Measurements from ENCODE around the gene SLC12A2.

SLC12A2 gene

GRCh38 chr5:128192368-128192767 lies 108.8 kb downstream of the SLC12A2 start:
- no peak for TF ChIP-seq FOXM1 (IDR thresholded peaks at IDR 0.05; ENCODE audit: borderline replicate concordance, low read depth)
- TF ChIP-seq NFIC (IDR thresholded peaks at IDR 0.05): no peak
- TF ChIP-seq USF1 (IDR thresholded peaks at IDR 0.05): no peak
- TF ChIP-seq REST (IDR thresholded peaks at IDR 0.05; ENCODE audit: low read depth): no peak
- no peak for TF ChIP-seq CEBPB (IDR thresholded peaks at IDR 0.05)

GRCh38 chr5:128193665-128194390 lies 110.3 kb downstream of the SLC12A2 start:
- no peak for TF ChIP-seq EGR1 (IDR thresholded peaks at IDR 0.05)
- no peak for TF ChIP-seq NFIC (IDR thresholded peaks at IDR 0.05)
- no peak for TF ChIP-seq REST (IDR thresholded peaks at IDR 0.05; ENCODE audit: low read depth)
- no peak for TF ChIP-seq USF1 (IDR thresholded peaks at IDR 0.05)
- no peak for TF ChIP-seq EP300 (IDR thresholded peaks at IDR 0.05; ENCODE audit: borderline replicate concordance)
- TF ChIP-seq FOXM1 (IDR thresholded peaks at IDR 0.05; ENCODE audit: borderline replicate concordance, low read depth): no peak
- no peak for TF ChIP-seq TEAD4 (IDR thresholded peaks at IDR 0.05)
- no peak for TF ChIP-seq YY1 (IDR thresholded peaks at IDR 0.05; ENCODE audit: low read depth)
- no peak for TF ChIP-seq TAF1 (IDR thresholded peaks at IDR 0.05; ENCODE audit: low read depth)
- no peak for TF ChIP-seq TCF12 (IDR thresholded peaks at IDR 0.05; ENCODE audit: low read depth)
- no peak for TF ChIP-seq CEBPB (IDR thresholded peaks at IDR 0.05)
- TF ChIP-seq RAD21 (IDR thresholded peaks at IDR 0.05; ENCODE audit: low read depth): no peak
- no peak for TF ChIP-seq MAX (IDR thresholded peaks at IDR 0.05)
- no peak for TF ChIP-seq CREB1 (IDR thresholded peaks at IDR 0.05; ENCODE audit: low read depth)
- TF ChIP-seq ZBTB7A (IDR thresholded peaks at IDR 0.05; ENCODE audit: low read depth): no peak

- TF ChIP-seq TEAD4 (IDR thresholded peaks at IDR 0.05): no peak
- TF ChIP-seq YY1 (IDR thresholded peaks at IDR 0.05; ENCODE audit: low read depth): no peak
- TF ChIP-seq CREB1 (IDR thresholded peaks at IDR 0.05; ENCODE audit: low read depth): no peak
- no peak for TF ChIP-seq USF1 (IDR thresholded peaks at IDR 0.05)
- TF ChIP-seq EGR1 (IDR thresholded peaks at IDR 0.05): no peak
Observed at GRCh38 chr5:128195316-128195715, 111.8 kb downstream of the SLC12A2 start.

GRCh38 chr5:128196080-128196479 lies 112.5 kb downstream of the SLC12A2 start:
- TF ChIP-seq MAX (IDR thresholded peaks at IDR 0.05) (no peak), FOXM1 (IDR thresholded peaks at IDR 0.05; ENCODE audit: borderline replicate concordance, low read depth) (no peak), CEBPB (IDR thresholded peaks at IDR 0.05) (no peak)

GRCh38 chr5:128196791-128197190 lies 113.2 kb downstream of the SLC12A2 start:
- TF ChIP-seq REST (IDR thresholded peaks at IDR 0.05; ENCODE audit: low read depth) (no peak), YY1 (IDR thresholded peaks at IDR 0.05; ENCODE audit: low read depth) (no peak)

All from Ishikawa (cell line).